HFFc6 (cell line): ENCODE results near the gene SLFN12L. TPM values are rescaled to one million over a fixed set of nuclear protein-coding genes. Genes with fewer than 3 reads are reported as not detected.

Experiments used
- DNase-seq: peaks from one replicate; pipeline ENCODE4 v3.0.0-alpha.2; 2018
- H3K27ac Mint-ChIP-seq: 2 replicates; pipeline ENCODE4 v1.8.0; 2020; ENCODE audit warnings: mild to moderate bottlenecking, mixed read lengths
- H3K27me3 Mint-ChIP-seq: 2 replicates; pipeline ENCODE4 v1.8.0; 2021; ENCODE audit warnings: mild to moderate bottlenecking, moderate library complexity, mixed read lengths; ENCODE audit not compliant: insufficient read depth
- H3K36me3 Mint-ChIP-seq: 2 replicates; pipeline ENCODE4 v1.8.0; 2021; ENCODE audit warnings: low read depth, mixed read lengths
- H3K4me1 Mint-ChIP-seq: 2 replicates; pipeline ENCODE4 v1.8.0; 2020; ENCODE audit warnings: low read depth, mixed read lengths
- H3K4me3 Mint-ChIP-seq: 2 replicates; pipeline ENCODE4 v1.8.0; 2020; ENCODE audit warnings: mild to moderate bottlenecking, moderate library complexity, mixed read lengths
- H3K9me3 Mint-ChIP-seq: 2 replicates; pipeline ENCODE4 v1.8.0; 2020; ENCODE audit warnings: mild to moderate bottlenecking, mixed read lengths
- total RNA-seq, 6 experiments: library from RNA; stranded (reverse); fragmentation: NEBNext Ultra II Directional; extraction: Animal tissue kit (Norgen Biotek cat#: 25700); gene quantifications; 2 replicates in 1 of 6; 3 replicates in 5 of 6; pipeline ENCODE4 v1.2.3, GENCODE V29; 2021
- TF ChIP-seq, protein P1 (sequence below): fragments of 200-600 bp; sonication (generic); IDR thresholded peaks from 2 replicates; pipeline ENCODE4 v1.5.0; 2021; ENCODE audit warnings: antibody characterized with exemption, mild to moderate bottlenecking

SLFN12L gene
- total RNA-seq, 6 experiments from 2014 or later = 0.13 to 0.34 (median 0.25) TPM; not detected in 2

GRCh38 chr17:35429702-35430101 is 107.8 kb downstream of the SLFN12L start:
- Mint-ChIP-seq H3K27me3 (peaks cover 2% of the 10 kb centered on the region; the same call in 1 of the 2 replicates), H3K36me3 (peaks cover 59% of the 10 kb centered on the region), H3K4me1 (peaks cover 40% of the 10 kb centered on the region), H3K9me3 (no peaks in the 10 kb centered on the region), H3K4me3 (no peak overlapping the region), H3K27ac (no peak overlapping the region)
- DNase-seq = no peak
- TF ChIP-seq, protein P1, sequence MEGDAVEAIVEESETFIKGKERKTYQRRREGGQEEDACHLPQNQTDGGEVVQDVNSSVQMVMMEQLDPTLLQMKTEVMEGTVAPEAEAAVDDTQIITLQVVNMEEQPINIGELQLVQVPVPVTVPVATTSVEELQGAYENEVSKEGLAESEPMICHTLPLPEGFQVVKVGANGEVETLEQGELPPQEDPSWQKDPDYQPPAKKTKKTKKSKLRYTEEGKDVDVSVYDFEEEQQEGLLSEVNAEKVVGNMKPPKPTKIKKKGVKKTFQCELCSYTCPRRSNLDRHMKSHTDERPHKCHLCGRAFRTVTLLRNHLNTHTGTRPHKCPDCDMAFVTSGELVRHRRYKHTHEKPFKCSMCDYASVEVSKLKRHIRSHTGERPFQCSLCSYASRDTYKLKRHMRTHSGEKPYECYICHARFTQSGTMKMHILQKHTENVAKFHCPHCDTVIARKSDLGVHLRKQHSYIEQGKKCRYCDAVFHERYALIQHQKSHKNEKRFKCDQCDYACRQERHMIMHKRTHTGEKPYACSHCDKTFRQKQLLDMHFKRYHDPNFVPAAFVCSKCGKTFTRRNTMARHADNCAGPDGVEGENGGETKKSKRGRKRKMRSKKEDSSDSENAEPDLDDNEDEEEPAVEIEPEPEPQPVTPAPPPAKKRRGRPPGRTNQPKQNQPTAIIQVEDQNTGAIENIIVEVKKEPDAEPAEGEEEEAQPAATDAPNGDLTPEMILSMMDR = no peak

DNA sequence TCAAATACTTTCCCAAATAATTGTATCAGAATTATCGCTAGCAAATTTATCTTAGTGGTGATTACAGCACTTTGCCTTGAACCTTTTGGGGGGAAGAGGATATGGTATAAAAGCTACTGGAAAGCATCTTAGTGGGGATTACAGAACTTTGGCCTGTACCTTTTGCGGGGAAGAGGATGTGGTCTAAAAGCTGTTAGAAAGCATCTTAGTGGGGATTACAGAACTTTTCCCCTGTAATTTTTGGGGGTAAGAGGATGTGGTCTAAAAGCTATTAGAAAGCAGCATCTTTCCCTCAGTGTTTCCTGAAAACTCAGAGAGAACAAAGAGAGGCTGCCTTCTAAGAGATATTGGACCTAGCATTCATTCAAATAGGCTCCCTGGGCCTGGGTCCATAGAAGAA is 109.2 kb downstream of the SLFN12L start:
- Mint-ChIP-seq H3K36me3 (peaks cover 61% of the 10 kb centered on the region), H3K9me3 (no peaks in the 10 kb centered on the region), H3K27me3 (peaks cover 2% of the 10 kb centered on the region; the same call in 1 of the 2 replicates), H3K4me1 (peaks cover 40% of the 10 kb centered on the region), H3K4me3 (no peak overlapping the region), H3K27ac (no peak overlapping the region)
- DNase-seq = no peak
- TF ChIP-seq, protein P1 = no peak

- Mint-ChIP-seq H3K36me3 (peaks cover 63% of the 10 kb centered on the region), H3K4me3 (no peak overlapping the region), H3K4me1 (peaks cover 22% of the 10 kb centered on the region), H3K27me3 (no peaks in the 10 kb centered on the region), H3K27ac (no peak overlapping the region), H3K9me3 (no peaks in the 10 kb centered on the region)
- DNase-seq = no peak
- TF ChIP-seq, protein P1 = no peak
These were observed 113.7 kb downstream of the SLFN12L start for GRCh38 chr17:35423761-35424160.

Other genes with a start within 250 kb of the SLFN12L start
- 10 to 100 TPM; 24.2 to 44.3 (median 37.9) TPM for gene SLFN11, start 164.1 kb downstream of the SLFN12L start, total RNA-seq
- gene SLFN12, start 105.2 kb downstream of the SLFN12L start, total RNA-seq = 10 to 100 TPM; 24.9 to 33.5 (median 30.3) TPM
- gene SLFN13, start 88.9 kb downstream of the SLFN12L start, total RNA-seq = 10 to 100 TPM in 4 of 6 experiments, 1 to 10 TPM in 2; 8.3 to 12.0 (median 10.8) TPM
- gene SLFN14, start 23.1 kb upstream of the SLFN12L start, total RNA-seq = not detected
- gene PEX12, start 40.9 kb upstream of the SLFN12L start, total RNA-seq = 1 to 10 TPM; 6.2 to 9.0 (median 7.2) TPM
- 100 to 1,000 TPM; 168 to 196 (median 182) TPM for gene AP2B1, start 49.6 kb upstream of the SLFN12L start, total RNA-seq
- gene RASL10B, start 194.0 kb upstream of the SLFN12L start, total RNA-seq = 1 to 10 TPM; 1.7 to 5.0 (median 1.8) TPM
- not detected for gene GAS2L2, start 215.6 kb upstream of the SLFN12L start, total RNA-seq
- gene C17orf50, start 223.2 kb upstream of the SLFN12L start, total RNA-seq = not detected